GM19463 (cell line): Measurements from ENCODE around the gene SFXN5.
"Not testable (repeated sequence)": the region's sequence is repeated elsewhere in the genome, so short reads cannot be mapped to it uniquely, and the experiment has no call there.

Source experiments
- ATAC-seq: cut with Tn5 transposase; IDR thresholded peaks from one replicate; pipeline ENCODE4 v1.9.1; 2021; ENCODE audit warnings: mild to moderate bottlenecking, moderate library complexity; ENCODE audit not compliant: unreplicated experiment

SFXN5 gene

GRCh38 chr2:73071360-73072128 is at the start of gene SFXN5:
Gene SFXN5, minus strand, starts transcription at chr2:73071712. Its CDS starts 7 bp downstream, at chr2:73071705.
- peak; percentile 89 for ATAC-seq

- not testable (repeated sequence) for ATAC-seq
Observed at GRCh38 chr2:73119611-73120239, 48.2 kb upstream of the SFXN5 start.

GRCh38 chr2:73117441-73117840 is 45.9 kb upstream of the SFXN5 start:
- no peak for ATAC-seq

- ATAC-seq = no peak
Observed at GRCh38 chr2:73116182-73116960, 44.9 kb upstream of the SFXN5 start.

GRCh38 chr2:73114273-73114867 is 42.9 kb upstream of the SFXN5 start:
- no peak for ATAC-seq

GRCh38 chr2:73112913-73113854 is 41.7 kb upstream of the SFXN5 start, which contains the start of gene RAB11FIP5:
Gene RAB11FIP5, minus strand, starts transcription at chr2:73112948. Its CDS starts 171 bp downstream, at chr2:73112777.
- peak; percentile 84 for ATAC-seq

GRCh38 chr2:73112026-73112912 is 40.8 kb upstream of the SFXN5 start:
- ATAC-seq = peak; percentile 13

GRCh38 chr2:73111073-73112025 is 39.8 kb upstream of the SFXN5 start:
- ATAC-seq = no peak

- ATAC-seq = no peak
Observed at GRCh38 chr2:73110168-73111072, 38.9 kb upstream of the SFXN5 start.

- no peak for ATAC-seq
Observed at GRCh38 chr2:73109431-73110167, 38.1 kb upstream of the SFXN5 start.

GRCh38 chr2:73107211-73107926 is 35.9 kb upstream of the SFXN5 start:
- no peak for ATAC-seq

- ATAC-seq = no peak
Observed at GRCh38 chr2:73106791-73107190, 35.3 kb upstream of the SFXN5 start.

- ATAC-seq = no peak
Observed at GRCh38 chr2:73105511-73105971, 34.0 kb upstream of the SFXN5 start.

- no peak for ATAC-seq
Observed at GRCh38 chr2:73104933-73105332, 33.4 kb upstream of the SFXN5 start.

- no peak for ATAC-seq
Observed at GRCh38 chr2:73103018-73103542, 31.6 kb upstream of the SFXN5 start.
